ENCODE data around the gene PSAP.

Gene PSAP

DNA sequence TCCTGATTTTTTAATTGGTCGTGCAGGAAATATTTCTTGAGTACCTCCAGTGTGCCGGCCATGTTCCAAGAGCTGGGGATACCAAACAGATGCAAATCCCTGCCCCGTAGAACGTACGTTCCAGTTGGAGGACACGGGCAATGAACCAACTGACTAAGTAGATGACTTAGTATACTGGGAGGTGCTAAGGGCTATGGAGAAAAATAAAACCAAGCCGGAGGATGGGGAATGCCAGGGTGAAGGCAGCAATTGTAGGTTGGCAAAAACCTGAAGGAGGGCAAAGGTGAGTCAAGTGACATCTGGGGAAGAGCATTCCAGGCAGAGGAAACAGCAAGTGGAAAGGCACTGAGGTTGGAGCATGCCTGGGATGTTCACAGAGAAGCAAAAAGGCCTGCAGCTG, 70.9 kb downstream of the PSAP start:
- DNase-seq = no peak

DNA sequence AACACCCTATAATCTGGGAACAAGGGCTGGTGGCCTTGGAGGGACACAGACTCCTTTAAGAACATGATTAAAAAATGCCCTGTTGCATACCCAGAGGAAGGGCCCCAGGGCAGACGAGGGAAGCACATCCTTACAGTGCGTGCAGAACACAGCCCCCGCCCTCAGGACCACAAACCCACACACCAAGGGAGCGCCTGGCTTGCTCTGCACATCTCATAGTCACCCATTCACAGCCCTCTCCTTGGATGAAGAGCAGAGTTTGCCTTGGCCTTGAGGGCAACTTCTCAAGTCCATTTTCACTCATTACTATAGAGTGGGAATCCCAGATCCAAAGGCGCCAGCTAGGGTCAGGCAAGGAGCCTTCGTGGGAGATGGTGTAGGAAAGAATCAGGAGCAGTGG, 71.4 kb downstream of the PSAP start:
- DNase-seq = no peak

DNA sequence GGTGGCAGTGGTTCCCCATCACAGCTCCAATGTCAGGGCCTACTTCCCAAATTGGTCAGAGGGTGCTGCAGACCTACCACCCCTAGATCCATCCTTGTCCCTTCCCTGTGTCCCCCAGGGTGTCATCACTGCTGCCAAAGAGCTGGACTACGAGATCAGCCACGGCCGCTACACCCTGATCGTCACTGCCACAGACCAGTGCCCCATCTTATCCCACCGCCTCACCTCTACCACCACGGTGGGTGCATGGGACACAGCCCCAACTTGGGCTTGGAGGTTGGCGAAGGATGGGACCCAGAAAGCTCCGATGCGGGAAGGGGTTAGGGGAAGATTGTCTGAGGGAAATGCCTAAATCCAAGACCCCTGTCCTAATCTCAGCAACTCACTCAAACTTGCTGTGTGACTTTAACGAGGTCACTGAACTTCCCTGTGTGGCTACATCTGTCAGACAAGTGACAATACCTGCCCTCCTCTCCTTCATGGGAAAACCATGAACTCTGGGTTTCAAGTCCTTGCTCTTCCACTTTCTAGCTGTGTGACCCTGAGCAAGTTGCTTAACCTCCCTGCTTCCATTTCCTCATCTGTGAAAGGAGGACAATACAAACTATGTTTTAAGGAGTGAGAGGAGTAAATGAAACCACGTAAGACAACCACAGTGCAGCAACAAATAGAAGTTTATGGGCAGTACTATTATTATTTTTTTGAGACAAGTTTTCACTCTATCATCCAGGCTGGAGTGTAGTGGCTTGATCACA, 72.8 kb downstream of the PSAP start:
- DNase-seq = no peak

GRCh38 chr10:71777213-71777985, 73.7 kb downstream of the PSAP start:
- no peak for DNase-seq

DNA sequence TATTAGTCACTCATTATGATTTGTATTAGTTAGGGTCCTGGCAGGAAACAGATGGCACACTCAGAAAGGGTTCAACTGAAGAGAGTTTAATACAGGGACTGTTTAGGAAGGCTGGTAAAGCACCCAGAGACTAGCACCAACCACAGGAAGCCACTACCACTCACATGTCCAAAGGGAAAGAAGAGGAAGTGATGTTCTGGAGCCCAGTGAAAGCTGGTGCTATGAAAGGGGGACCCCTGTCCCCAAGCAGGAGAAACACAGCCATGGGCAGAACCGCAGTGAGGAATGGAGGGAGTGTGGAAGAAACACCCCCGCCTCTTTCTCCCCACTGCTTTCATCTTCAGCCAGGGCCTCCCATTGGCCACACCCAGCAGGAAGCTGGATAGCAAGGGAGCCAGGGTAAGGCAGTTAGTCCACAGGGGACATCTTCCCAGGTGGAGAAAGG, 74.5 kb downstream of the PSAP start:
- DNase-seq = no peak

- DNase-seq = no peak
These were observed 75.9 kb downstream of the PSAP start for GRCh38 chr10:71774916-71775702.

DNA sequence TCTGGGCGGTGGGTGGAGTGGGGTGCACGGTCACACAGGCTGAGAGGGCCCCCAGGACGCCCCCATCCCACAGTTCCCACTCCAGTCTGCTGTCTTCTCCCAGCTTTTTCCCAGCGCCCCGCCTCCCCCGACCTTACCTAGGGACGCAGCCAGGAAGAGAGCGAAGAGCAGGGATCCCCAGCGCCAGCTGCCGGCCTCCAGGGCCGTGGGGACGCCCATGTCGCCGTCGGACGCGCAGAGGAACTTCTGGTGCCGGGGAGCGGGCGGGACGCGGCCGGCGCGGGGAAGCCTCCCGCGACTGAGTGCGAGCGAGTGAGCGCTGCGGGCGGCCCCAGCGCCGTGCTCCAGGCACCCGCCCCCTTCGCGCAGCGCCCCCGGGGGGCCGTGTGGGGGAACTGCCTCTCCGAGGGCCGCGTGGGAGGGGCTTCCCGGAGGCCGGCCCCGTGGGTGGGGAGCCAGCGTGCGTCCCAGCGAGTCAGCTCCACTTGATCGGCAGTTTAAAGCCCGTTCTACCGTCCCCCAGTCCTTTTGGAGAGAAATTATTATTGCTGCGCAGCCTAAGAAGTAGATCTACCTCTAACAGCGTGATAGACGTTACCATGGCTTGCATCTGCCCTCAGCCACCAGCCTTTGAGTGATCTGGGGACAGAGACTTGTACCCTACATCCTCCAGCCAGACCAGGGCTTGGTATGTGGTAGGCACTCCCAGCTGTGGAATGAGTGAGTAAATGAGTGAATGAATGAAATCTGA, 77.7 kb downstream of the PSAP start, which contains the start of gene VSIR:
TSS of gene VSIR (minus strand) at position 300 of the 751 bp plus-strand sequence. CDS start at position 219, 81 bp downstream.
- DNase-seq = peak; percentile 98

DNA sequence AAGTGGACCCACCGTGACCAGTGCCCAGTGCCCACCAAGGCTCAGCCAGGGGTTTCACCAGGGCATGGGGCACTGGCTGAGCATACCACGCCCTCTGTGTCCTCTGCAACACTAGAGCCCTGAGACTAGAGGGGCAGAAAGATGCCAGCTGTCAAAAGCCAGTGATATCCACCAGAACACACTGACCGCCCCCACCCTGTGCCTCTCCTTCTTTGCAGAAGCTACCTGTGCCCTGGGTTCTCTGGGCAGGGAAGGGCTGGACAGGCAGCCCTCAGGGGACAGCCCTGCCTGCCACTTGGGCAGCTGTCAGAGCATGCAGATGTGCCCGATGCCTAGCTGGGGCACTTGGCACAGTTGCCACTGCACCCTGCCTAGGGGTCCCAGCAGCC, 78.2 kb downstream of the PSAP start:
- no peak for DNase-seq

GRCh38 chr10:71771821-71772617, 79.0 kb downstream of the PSAP start:
- DNase-seq = peak; percentile 84

GRCh38 chr10:71771204-71771603, 79.8 kb downstream of the PSAP start:
- DNase-seq = no peak

GRCh38 chr10:71770789-71771188, 80.3 kb downstream of the PSAP start:
- no peak for DNase-seq

DNA sequence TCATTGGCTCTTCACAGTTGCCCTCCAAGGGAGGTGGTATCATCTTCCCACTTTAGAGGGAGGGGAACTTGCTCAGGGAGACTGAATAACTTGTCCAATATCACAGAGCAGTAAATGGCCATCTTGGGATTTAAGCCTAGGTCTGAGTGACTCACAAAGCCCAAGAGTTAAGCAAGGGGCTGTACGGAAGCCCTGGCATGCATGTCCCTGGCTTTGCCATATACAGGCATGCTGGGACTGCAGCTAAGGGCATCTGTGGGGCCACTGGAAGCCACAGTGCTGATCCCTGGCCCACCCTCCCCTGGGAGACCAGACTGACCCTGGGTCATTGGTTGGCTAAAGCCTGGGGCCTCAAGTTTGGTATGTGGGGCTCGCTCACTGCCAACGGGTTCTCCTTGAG, 80.8 kb downstream of the PSAP start:
- DNase-seq = no peak

- peak; percentile 80 for DNase-seq
These were observed 81.7 kb downstream of the PSAP start for GRCh38 chr10:71769279-71769823.

- no peak for DNase-seq
These were observed 83.5 kb downstream of the PSAP start for GRCh38 chr10:71767420-71768035.

DNA sequence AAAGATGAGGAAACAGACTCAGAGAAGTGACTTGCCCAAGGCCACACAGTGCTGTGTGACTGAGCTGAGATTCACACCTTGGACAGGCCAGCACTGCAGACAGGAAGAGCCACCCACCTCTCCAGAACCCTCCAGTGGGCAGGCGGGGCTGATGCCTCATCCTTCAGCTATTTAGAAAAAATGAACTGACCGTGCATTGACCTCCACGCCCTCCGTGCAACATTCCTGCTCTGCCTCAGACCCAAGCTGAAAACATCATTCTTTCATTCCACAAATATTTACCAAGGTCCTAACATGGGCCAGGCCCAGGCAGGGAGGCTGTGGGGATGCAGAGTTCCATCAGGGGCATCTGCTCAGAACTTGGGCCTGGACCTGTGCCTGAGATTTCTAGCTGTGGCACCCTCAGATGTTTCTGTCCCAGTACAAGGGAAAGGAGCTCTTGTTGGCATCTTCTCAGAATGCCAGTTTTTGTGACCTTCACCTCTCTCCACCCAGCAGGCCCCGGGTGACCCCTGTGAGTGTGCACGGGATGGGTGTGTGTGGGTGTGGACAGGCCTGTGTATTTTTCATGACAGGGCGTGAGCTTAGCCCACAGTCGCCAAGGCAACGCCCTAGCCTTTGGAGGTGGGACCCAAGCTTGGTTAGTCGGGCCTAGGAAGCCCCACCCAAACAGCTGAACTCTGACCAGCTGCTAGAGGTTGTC, 84.2 kb downstream of the PSAP start:
- no peak for DNase-seq

Data from activated effector memory CD4-positive, alpha-beta T cell treated with anti-CD3 and anti-CD28 coated beads, Interleukin-2, amount 50 U/mL, for 16 hours (primary cell).